Activated CD4-positive, alpha-beta T cell treated with anti-CD3 and anti-CD28 coated beads, Interleukin-2, amount 50 U/mL, for 1 hour (primary cell): ENCODE results near the gene SCO2.
A peak's percentile ranks its signal among the peaks of the same experiment; 100 is the strongest.

Experiments
- DNase-seq: peaks from one replicate; pipeline ENCODE4 v3.0.0-alpha.2; 2020

The SCO2 gene

GRCh38 chr22:50525104-50525857 is at the start of gene SCO2:
Gene SCO2 (minus strand): TSS chr22:50525598. CDS start chr22:50524411, 1,187 bp downstream.
- DNase-seq = peak; percentile 98

- DNase-seq = no peak
Measured at GRCh38 chr22:50574383-50574755, 49.0 kb upstream of the SCO2 start.

- DNase-seq = no peak
Measured at GRCh38 chr22:50573491-50574382, 48.3 kb upstream of the SCO2 start.

- no peak for DNase-seq
Measured at GRCh38 chr22:50572965-50573364, 47.6 kb upstream of the SCO2 start.

GRCh38 chr22:50571264-50572175 is 46.1 kb upstream of the SCO2 start:
- no peak for DNase-seq

GRCh38 chr22:50570861-50571260 is 45.5 kb upstream of the SCO2 start:
- no peak for DNase-seq

- DNase-seq = no peak
Measured at GRCh38 chr22:50569896-50570535, 44.6 kb upstream of the SCO2 start.

- no peak for DNase-seq
Measured at GRCh38 chr22:50569041-50569459, 43.7 kb upstream of the SCO2 start.

GRCh38 chr22:50568626-50569025 is 43.2 kb upstream of the SCO2 start:
- DNase-seq = no peak

- DNase-seq = no peak
Measured at GRCh38 chr22:50567721-50568252, 42.4 kb upstream of the SCO2 start.

GRCh38 chr22:50564289-50564688 is 38.9 kb upstream of the SCO2 start:
- no peak for DNase-seq

GRCh38 chr22:50563413-50564160 is 38.2 kb upstream of the SCO2 start:
- no peak for DNase-seq

GRCh38 chr22:50562523-50563412 is 37.4 kb upstream of the SCO2 start, which contains the start of gene SYCE3:
Gene SYCE3 (minus strand): TSS chr22:50562919. CDS start chr22:50556405, 6,514 bp downstream.
- DNase-seq = peak; percentile 97

- no peak for DNase-seq
Measured at GRCh38 chr22:50561401-50562358, 36.3 kb upstream of the SCO2 start.

GRCh38 chr22:50560034-50560433 is 34.6 kb upstream of the SCO2 start:
- no peak for DNase-seq

GRCh38 chr22:50556703-50557102 is 31.3 kb upstream of the SCO2 start:
- DNase-seq = no peak

GRCh38 chr22:50553310-50553709 is 27.9 kb upstream of the SCO2 start:
- no peak for DNase-seq

- DNase-seq = no peak
Measured at GRCh38 chr22:50551160-50551752, 25.9 kb upstream of the SCO2 start.

- no peak for DNase-seq
Measured at GRCh38 chr22:50550395-50550794, 25.0 kb upstream of the SCO2 start.
